Embryonic facial prominence (tissue), 1 donor: Measurements from ENCODE around the gene LDHD.

Source experiments
- DNase-seq: peaks from one replicate; pipeline ENCODE4 v3.0.0-alpha.2; 2016; ENCODE audit errors: extremely low spot score

LDHD gene

GRCh38 chr16:75062135-75062975 is 54.2 kb downstream of the LDHD start:
- no peak for DNase-seq
